Caco-2 (cell line): Measurements from ENCODE around the gene SLC38A7. TPM values are rescaled to one million over a fixed set of nuclear protein-coding genes. Genes with fewer than 3 reads are reported as not detected.

ENCODE experiments used
- BruUV-seq: library from RNA; stranded (reverse); fragments of 400-500 nt; replicated peaks from 2 replicates; lab custom pipeline; 2021; lab: Mats Ljungman, UMichigan
- CTCF ChIA-PET: fragments of 300-600 bp; sonication (Branson Sonifier 250); formaldehyde crosslinking; loops from one replicate; lab custom pipeline; 2022; ENCODE audit warnings: antibody characterized with exemption; lab: Charles Lee
- POLR2A ChIA-PET: fragments of 300-600 bp; sonication (Branson Sonifier 250); formaldehyde crosslinking; loops from one replicate; lab custom pipeline; 2022; ENCODE audit warnings: antibody characterized with exemption; lab: Charles Lee
- DNase-seq, 2 experiments: peaks; one replicate each; pipeline versions ENCODE4 v3.0.0 to v3.0.0-alpha.2; 2020 to 2022
- H3K27me3 ChIP-seq: replicated peaks from 2 replicates; pipeline ENCODE4 v1.6.0; 2011; ENCODE audit warnings: low read length; ENCODE audit not compliant: control insufficient read depth, insufficient read depth
- H3K36me3 ChIP-seq: 2 replicates; pipeline ENCODE4 v1.5.1; 2011; ENCODE audit warnings: low read length; ENCODE audit not compliant: control insufficient read depth, insufficient read depth
- H3K4me1 ChIP-seq: fragments of 250-450 bp; sonication (Bioruptor Pico); 2 replicates; pipeline ENCODE4 v1.5.1; 2020; ENCODE audit warnings: mild to moderate bottlenecking
- H3K4me3 ChIP-seq: 2 replicates; pipeline ENCODE4 v1.5.1; 2011; ENCODE audit warnings: low read depth, mild to moderate bottlenecking, control low read depth, low read length
- H3K9me3 ChIP-seq: fragments of 250-450 bp; sonication (Bioruptor Pico); 2 replicates; pipeline ENCODE4 v1.5.1; 2020; ENCODE audit warnings: mild to moderate bottlenecking, moderate library complexity
- H3K27ac Mint-ChIP-seq: one replicate; pipeline ENCODE4 v1.8.0; 2022; ENCODE audit warnings: mixed read lengths; ENCODE audit not compliant: unreplicated experiment
- H3K27me3 Mint-ChIP-seq: one replicate; pipeline ENCODE4 v1.8.0; 2022; ENCODE audit warnings: mixed read lengths; ENCODE audit not compliant: insufficient read depth, unreplicated experiment
- H3K36me3 Mint-ChIP-seq: one replicate; pipeline ENCODE4 v1.8.0; 2022; ENCODE audit warnings: mild to moderate bottlenecking, mixed read lengths; ENCODE audit not compliant: insufficient read depth, unreplicated experiment
- H3K4me1 Mint-ChIP-seq: one replicate; pipeline ENCODE4 v1.8.0; 2022; ENCODE audit warnings: low read depth, mixed read lengths; ENCODE audit not compliant: unreplicated experiment
- H3K4me3 Mint-ChIP-seq: one replicate; pipeline ENCODE4 v1.8.0; 2022; ENCODE audit warnings: mild to moderate bottlenecking, moderate library complexity, mixed read lengths; ENCODE audit not compliant: unreplicated experiment
- H3K9me3 Mint-ChIP-seq: one replicate; pipeline ENCODE4 v1.8.0; 2022; ENCODE audit warnings: mixed read lengths; ENCODE audit not compliant: unreplicated experiment
- intact Hi-C: fragments of 100-400 bp; cut with micrococcal nuclease; formaldehyde crosslinking; loops from one replicate; pipeline ENCODE4 v1.10.0; 2022; ENCODE audit not compliant: unreplicated experiment
- total RNA-seq: library from RNA; stranded (reverse); gene quantifications from 2 replicates; pipeline ENCODE4 v1.2.3, GENCODE V29; 2022
- TF ChIP-seq, protein P1 (sequence below), 2 experiments: fragments of 200-600 bp in 1 of 2; IDR thresholded peaks; 1 replicate in 1 of 2; 2 replicates in 1 of 2; pipeline versions ENCODE4 v1.5.1 to v1.8.0; 2011 to 2022; ENCODE audit warnings: antibody characterized with exemption in 1 of 2, control low read depth in 1 of 2, inconsistent platforms in 1 of 2, low read depth in 1 of 2, low read length in 1 of 2, mild to moderate bottlenecking in 1 of 2, moderate library complexity in 1 of 2; ENCODE audit not compliant: insufficient read depth in 1 of 2, severe bottlenecking in 1 of 2, unreplicated experiment in 1 of 2

SLC38A7 gene
- total RNA-seq, 1 experiment from 2014 or later = 24.1 TPM

DNA sequence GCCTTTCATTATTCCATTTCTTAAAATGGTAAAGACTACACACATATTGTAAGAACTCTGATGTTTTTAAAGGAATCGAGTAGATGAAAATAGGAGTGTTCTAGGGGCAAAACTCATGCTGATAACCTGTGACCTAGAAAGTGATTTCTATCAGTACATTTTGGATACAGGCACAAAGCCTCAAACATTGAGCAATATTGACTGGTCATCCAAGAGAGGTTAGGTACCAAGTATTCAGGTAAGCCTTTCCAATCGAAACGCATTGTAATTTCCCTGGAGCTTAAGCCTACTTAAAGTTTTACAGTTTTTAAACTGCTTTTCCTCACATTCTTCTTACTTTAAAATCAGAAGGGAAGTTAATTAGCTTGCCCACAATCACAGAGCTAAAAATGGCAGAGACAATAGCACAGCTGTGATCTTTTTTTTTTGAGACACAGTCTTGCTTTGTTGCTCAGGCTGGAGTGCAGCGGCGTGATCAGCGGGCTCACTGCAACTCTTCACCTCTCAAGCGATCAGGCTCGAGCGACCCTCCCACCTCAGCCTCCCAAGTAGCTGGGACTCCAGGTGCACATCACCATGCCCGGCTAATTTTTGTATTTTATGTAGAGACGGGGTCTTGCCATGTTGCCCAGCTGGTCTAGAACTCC is 46.3 kb upstream of the SLC38A7 start:
- H3K4me1 ChIP-seq = peaks cover 4% of the 10 kb centered on the region
- DNase-seq = no peak
- TF ChIP-seq, protein P1, sequence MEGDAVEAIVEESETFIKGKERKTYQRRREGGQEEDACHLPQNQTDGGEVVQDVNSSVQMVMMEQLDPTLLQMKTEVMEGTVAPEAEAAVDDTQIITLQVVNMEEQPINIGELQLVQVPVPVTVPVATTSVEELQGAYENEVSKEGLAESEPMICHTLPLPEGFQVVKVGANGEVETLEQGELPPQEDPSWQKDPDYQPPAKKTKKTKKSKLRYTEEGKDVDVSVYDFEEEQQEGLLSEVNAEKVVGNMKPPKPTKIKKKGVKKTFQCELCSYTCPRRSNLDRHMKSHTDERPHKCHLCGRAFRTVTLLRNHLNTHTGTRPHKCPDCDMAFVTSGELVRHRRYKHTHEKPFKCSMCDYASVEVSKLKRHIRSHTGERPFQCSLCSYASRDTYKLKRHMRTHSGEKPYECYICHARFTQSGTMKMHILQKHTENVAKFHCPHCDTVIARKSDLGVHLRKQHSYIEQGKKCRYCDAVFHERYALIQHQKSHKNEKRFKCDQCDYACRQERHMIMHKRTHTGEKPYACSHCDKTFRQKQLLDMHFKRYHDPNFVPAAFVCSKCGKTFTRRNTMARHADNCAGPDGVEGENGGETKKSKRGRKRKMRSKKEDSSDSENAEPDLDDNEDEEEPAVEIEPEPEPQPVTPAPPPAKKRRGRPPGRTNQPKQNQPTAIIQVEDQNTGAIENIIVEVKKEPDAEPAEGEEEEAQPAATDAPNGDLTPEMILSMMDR (IDR thresholded peaks at IDR 0.05; ENCODE audit: insufficient read depth in 1 of 2, low read depth in 1 of 2, low read length in 1 of 2, severe bottlenecking in 1 of 2, unreplicated experiment in 1 of 2) = no peak
- no peaks in the 10 kb centered on the region for H3K27me3 ChIP-seq
- CTCF ChIA-PET = no interaction called here
- Mint-ChIP-seq H3K27me3 (no peaks in the 10 kb centered on the region), H3K36me3 (peaks cover 4% of the 10 kb centered on the region), H3K4me1 (peaks cover 12% of the 10 kb centered on the region), H3K27ac (no peak overlapping the region), H3K9me3 (no peaks in the 10 kb centered on the region), H3K4me3 (no peak overlapping the region)
- H3K36me3 ChIP-seq = no peaks in the 10 kb centered on the region
- no TSS peak for BruUV-seq
- no peaks in the 10 kb centered on the region for H3K9me3 ChIP-seq
- intact Hi-C loops = loop anchor here (1.0 kb wide), 1 partner anchor 101 kb away; no protein-coding TSS in a partner anchor
- no peak overlapping the region for H3K4me3 ChIP-seq
- POLR2A ChIA-PET = no interaction called here

DNA sequence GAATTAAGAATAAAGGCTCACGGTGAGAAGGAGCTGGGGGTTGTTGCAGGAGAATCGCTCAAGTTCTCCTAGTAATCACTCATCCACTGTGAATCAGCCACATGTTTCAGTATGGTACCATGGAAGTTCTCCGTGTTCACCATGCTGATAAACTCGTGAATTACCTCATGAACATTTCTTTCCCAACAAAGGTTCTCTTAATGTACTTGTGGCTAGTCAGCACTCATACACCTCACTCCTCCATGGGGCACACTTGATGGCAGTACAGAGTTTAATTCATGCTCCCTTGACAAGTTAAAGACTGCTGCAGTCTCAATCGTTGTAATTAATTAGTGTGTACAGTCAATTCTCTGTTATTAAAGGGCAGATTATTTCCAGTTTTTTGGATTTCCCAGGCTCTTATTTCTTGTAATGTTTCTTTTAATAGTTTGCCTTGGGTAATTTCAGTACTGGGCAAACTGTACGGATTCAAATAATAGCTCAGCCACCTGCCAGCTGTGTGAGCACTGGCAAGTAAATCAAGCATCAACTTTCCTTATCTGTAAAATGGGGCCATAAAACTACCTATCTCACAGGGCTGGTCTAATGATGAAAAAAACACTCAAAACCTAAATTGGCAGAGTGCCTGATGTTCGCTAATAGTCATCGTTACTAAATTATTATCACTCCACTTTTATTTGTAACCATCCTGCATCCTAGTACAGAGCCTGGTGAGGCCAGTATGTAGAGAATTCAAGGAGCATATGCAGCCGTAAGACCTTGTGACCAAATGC is 43.4 kb upstream of the SLC38A7 start:
- DNase-seq = no peak
- no peak overlapping the region for H3K4me3 ChIP-seq
- TF ChIP-seq, protein P1 (IDR thresholded peaks at IDR 0.05; ENCODE audit: insufficient read depth in 1 of 2, low read depth in 1 of 2, low read length in 1 of 2, severe bottlenecking in 1 of 2, unreplicated experiment in 1 of 2) = no peak
- Mint-ChIP-seq H3K4me3 (no peak overlapping the region), H3K9me3 (no peaks in the 10 kb centered on the region), H3K36me3 (peaks cover 6% of the 10 kb centered on the region), H3K4me1 (peaks cover 8% of the 10 kb centered on the region), H3K27ac (no peak overlapping the region), H3K27me3 (no peaks in the 10 kb centered on the region)
- intact Hi-C loops = no loop called here
- H3K27me3 ChIP-seq = no peaks in the 10 kb centered on the region
- no peaks in the 10 kb centered on the region for H3K9me3 ChIP-seq
- BruUV-seq = no TSS peak
- POLR2A ChIA-PET = no interaction called here
- H3K36me3 ChIP-seq = no peaks in the 10 kb centered on the region
- peaks cover 4% of the 10 kb centered on the region for H3K4me1 ChIP-seq
- CTCF ChIA-PET = no interaction called here

DNA sequence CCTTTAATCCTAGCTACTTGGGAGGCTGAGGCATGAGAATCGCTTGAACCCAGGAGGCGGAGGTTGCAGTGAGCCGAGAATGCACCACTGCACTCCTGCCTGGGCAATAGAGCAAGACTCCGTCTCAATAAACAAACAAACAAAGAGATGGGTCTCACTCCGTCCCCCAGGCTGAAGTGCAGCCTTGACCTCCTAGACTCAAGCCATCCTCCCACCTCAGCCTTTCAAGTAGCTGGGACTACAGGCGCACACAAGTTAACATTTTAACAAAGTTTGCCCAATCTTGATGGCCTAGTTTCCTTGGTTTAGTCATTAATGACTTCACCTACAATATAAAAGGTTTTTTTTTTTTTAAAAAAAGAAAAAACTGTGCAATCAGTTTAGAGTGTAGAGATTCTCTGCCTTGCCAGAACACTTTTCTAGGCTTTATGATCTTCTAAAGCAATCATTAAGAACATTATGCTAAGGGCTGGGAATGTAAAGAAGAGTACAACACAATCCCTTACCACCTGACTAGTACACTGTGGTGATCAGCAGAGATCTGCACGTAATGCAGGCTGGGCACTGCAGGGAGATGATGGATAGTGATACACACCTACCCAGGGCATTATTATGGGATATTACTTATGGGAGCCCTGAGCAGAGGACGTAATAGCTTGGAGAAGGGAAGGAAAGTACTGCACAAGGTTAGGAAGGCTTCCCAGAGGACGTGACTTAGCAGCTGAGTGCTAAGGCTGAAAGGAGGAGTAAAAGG is 42.6 kb upstream of the SLC38A7 start:
- ChIA-PET POLR2A (no interaction called here), CTCF (no interaction called here)

More for the DNA sequence above, 42.6 kb upstream of the SLC38A7 start:
- intact Hi-C loops = no loop called here
- Mint-ChIP-seq H3K9me3 (no peaks in the 10 kb centered on the region), H3K27me3 (no peaks in the 10 kb centered on the region), H3K4me3 (no peak overlapping the region), H3K36me3 (peaks cover 9% of the 10 kb centered on the region), H3K4me1 (peaks cover under 1% of the 10 kb centered on the region), H3K27ac (no peak overlapping the region)
- DNase-seq = no peak
- Histone ChIP-seq H3K9me3 (no peaks in the 10 kb centered on the region), H3K36me3 (no peaks in the 10 kb centered on the region), H3K4me1 (peaks cover 4% of the 10 kb centered on the region; the same call in 1 of the 2 replicates), H3K27me3 (no peaks in the 10 kb centered on the region), H3K4me3 (no peak overlapping the region)
- no TSS peak for BruUV-seq
- TF ChIP-seq, protein P1 (IDR thresholded peaks at IDR 0.05; ENCODE audit: insufficient read depth in 1 of 2, low read depth in 1 of 2, low read length in 1 of 2, severe bottlenecking in 1 of 2, unreplicated experiment in 1 of 2) = no peak
